ENCODE results near the gene LRRK1.

The LRRK1 gene

DNA sequence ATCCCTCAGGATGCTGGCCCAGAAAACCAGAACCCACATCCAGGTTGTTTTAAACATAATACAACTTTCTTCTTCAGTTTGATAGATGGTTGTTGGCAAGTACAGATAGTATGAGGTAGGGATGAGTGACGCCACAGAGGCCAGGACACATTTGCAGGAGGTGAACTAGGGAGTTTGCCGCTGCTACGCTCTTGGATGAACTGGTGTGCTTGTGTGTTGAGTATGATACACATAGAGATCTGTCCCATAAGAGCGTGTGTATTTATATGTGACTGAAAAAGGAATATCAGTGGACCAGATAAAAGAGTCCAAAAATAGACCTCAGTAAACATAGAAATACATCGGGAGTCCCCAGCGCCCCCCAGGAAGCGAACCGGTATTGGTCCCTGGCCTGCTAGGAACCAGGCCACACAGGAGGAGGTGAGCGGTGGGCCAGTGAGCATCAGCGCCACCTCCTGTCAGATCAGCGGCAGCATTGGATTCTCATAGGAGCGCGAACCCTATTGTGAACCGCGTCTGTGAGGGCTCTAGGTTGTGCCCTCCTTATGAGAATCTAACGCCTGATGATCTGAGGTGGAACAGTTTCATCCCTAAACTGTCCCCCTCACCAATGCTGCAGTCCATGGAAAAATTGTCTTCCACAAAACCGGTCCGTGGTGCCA is 98.1 kb downstream of the LRRK1 start:
- Histone ChIP-seq H3K4me1 (peaks cover 6% of the 10 kb centered on the region; the same call in 1 of the 2 replicates), H3K27ac (no peak overlapping the region), H3K4me3 (no peak overlapping the region), H3K27me3 (no peaks in the 10 kb centered on the region), H4K20me1 (no peaks in the 10 kb centered on the region), H3K9ac (no peak overlapping the region), H3K9me3 (no peaks in the 10 kb centered on the region), H3K4me2 (peak overlapping the region; percentile 31; the same call in 1 of the 2 replicates), H3K36me3 (no peaks in the 10 kb centered on the region)
- TF ChIP-seq Cebpa-rat (IDR thresholded peaks at IDR 0.05), result no peak

DNA sequence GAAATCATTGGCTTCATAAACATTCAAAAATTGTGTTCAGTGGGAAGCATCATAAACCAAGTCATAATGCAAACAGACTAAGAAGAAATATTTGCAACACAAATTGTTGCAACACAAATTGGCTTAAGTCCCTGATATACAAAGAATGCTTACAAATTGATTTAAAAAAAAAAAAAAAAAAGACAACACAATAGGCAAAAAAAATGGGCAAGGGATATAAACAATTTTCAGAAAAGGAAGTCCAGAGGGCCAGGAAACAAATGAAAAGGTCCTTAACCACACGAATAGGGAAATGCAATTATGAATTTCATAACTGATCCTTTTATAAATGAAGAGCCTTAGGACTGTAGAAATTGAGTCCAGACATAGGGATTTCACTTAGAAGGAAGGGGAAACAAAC is 98.9 kb downstream of the LRRK1 start:
- H3K4me1 ChIP-seq, result peaks cover 6% of the 10 kb centered on the region; the same call in 1 of the 2 replicates
- no peak overlapping the region for H3K27ac ChIP-seq
- no peaks in the 10 kb centered on the region for H4K20me1 ChIP-seq
- H3K9ac ChIP-seq, result no peak overlapping the region
- H3K4me3 ChIP-seq, result no peak overlapping the region
- no peak for TF ChIP-seq Cebpa-rat (IDR thresholded peaks at IDR 0.05)
- H3K36me3 ChIP-seq, result no peaks in the 10 kb centered on the region
- H3K27me3 ChIP-seq, result no peaks in the 10 kb centered on the region
- no peaks in the 10 kb centered on the region for H3K9me3 ChIP-seq
- H3K4me2 ChIP-seq, result no peak overlapping the region

DNA sequence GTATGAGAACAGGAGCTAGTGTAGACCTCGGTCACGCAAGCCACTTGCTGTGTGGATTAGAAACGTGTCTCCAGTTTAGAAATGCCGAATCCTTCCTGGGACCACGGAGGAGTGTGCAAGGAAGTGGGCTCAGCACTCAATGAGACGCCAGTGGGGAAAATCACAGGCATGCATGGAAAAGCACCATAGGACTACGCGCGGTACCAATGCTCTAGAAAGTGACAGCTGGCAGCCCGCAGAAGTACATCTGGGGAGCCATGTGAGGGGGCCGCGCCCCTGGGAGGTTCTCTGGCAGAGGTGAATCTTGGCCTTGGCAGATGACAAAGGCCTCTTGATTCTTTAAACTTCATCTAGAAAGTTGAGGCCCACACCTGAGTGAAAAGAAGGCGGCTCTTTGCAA is 99.3 kb downstream of the LRRK1 start:
- Histone ChIP-seq H3K36me3 (no peaks in the 10 kb centered on the region), H3K27ac (no peak overlapping the region), H3K27me3 (no peaks in the 10 kb centered on the region), H4K20me1 (no peaks in the 10 kb centered on the region), H3K9me3 (no peaks in the 10 kb centered on the region), H3K4me1 (peaks cover 6% of the 10 kb centered on the region; the same call in 1 of the 2 replicates), H3K4me2 (no peak overlapping the region; the same call in 1 of the 2 replicates), H3K9ac (no peak overlapping the region), H3K4me3 (no peak overlapping the region)
- TF ChIP-seq Cebpa-rat (IDR thresholded peaks at IDR 0.05), result no peak

DNA sequence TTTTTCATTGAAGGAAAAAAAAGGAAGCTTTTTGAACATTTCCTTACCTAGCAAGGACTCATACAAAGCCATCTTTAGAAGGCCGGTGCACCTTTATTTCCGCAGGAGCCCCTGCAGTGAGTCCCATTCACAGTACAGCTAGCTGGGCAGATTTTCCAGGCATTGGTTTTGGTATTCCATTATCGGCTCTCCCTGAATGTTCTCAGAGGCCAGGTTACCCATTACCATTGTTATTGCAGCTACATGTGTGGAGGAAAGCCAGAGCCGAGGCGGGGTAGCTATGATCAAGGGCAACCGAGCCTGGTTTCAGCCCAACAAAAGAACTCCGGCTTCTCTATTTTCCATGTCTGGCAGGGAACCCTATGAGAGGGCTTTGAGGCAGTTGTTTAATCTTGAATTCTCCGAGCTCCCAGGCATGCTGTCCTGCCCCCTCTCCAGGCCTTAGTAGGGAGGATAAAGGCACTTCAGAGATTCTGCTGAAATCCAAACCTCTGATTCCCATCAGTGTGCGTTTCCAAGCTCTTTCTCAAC is 100.3 kb downstream of the LRRK1 start:
- Histone ChIP-seq H3K4me3 (no peak overlapping the region), H3K36me3 (no peaks in the 10 kb centered on the region), H3K27me3 (no peaks in the 10 kb centered on the region), H3K27ac (no peak overlapping the region), H4K20me1 (no peaks in the 10 kb centered on the region), H3K4me1 (peaks cover 6% of the 10 kb centered on the region; the same call in 1 of the 2 replicates), H3K9me3 (no peaks in the 10 kb centered on the region), H3K9ac (no peak overlapping the region), H3K4me2 (no peak overlapping the region)
- no peak for TF ChIP-seq Cebpa-rat (IDR thresholded peaks at IDR 0.05)

DNA sequence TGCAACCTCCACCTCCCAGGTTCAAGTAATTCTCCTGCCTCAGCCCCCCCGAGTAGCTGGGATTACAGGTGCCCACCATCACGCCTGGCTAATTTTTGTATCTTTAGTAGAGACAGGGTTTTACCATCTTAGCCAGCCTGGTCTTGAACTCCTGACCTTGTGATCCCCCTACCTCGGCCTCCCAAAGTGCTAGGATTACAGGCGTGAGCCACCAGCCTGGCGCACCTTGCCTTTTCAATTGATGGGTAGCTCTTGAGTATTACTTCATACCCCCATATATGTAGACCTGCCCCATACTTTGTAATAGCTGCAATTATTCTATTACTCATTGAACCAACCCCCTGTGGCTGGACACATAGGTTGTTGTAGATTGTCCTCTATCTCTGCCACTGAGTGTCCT is 101.3 kb downstream of the LRRK1 start:
- peaks cover 6% of the 10 kb centered on the region; the same call in 1 of the 2 replicates for H3K4me1 ChIP-seq
- no peaks in the 10 kb centered on the region for H4K20me1 ChIP-seq
- no peaks in the 10 kb centered on the region for H3K36me3 ChIP-seq
- no peak overlapping the region for H3K4me3 ChIP-seq
- no peaks in the 10 kb centered on the region for H3K27me3 ChIP-seq
- H3K4me2 ChIP-seq, result no peak overlapping the region
- H3K9me3 ChIP-seq, result no peaks in the 10 kb centered on the region
- no peak for TF ChIP-seq Cebpa-rat (IDR thresholded peaks at IDR 0.05)
- no peak overlapping the region for H3K27ac ChIP-seq
- H3K9ac ChIP-seq, result no peak overlapping the region

DNA sequence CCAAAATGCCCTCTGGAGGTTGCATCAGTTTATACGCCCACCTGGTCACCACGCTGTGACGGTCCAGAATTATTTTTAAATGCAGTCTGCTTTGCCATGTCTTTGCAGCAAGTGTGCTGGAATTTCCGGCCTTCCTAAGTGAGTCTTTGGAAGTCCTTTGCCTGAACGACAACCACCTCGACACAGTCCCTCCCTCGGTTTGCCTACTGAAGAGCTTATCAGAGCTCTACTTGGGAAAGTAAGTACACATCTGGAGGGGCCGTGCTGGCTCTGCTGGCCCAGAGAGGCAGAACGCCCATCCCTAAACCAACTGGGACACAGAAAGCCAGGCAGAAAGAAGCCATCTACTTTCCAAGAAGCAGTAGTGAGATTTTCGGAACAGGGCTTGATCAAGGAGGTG is 101.8 kb downstream of the LRRK1 start:
- H3K4me3 ChIP-seq, result no peak overlapping the region
- H3K4me1 ChIP-seq, result peaks cover 6% of the 10 kb centered on the region; the same call in 1 of the 2 replicates
- H3K27me3 ChIP-seq, result no peaks in the 10 kb centered on the region
- no peaks in the 10 kb centered on the region for H3K9me3 ChIP-seq
- no peak overlapping the region for H3K4me2 ChIP-seq
- no peaks in the 10 kb centered on the region for H4K20me1 ChIP-seq
- no peak for TF ChIP-seq Cebpa-rat (IDR thresholded peaks at IDR 0.05)
- H3K27ac ChIP-seq, result no peak overlapping the region
- H3K36me3 ChIP-seq, result no peaks in the 10 kb centered on the region
- H3K9ac ChIP-seq, result no peak overlapping the region

DNA sequence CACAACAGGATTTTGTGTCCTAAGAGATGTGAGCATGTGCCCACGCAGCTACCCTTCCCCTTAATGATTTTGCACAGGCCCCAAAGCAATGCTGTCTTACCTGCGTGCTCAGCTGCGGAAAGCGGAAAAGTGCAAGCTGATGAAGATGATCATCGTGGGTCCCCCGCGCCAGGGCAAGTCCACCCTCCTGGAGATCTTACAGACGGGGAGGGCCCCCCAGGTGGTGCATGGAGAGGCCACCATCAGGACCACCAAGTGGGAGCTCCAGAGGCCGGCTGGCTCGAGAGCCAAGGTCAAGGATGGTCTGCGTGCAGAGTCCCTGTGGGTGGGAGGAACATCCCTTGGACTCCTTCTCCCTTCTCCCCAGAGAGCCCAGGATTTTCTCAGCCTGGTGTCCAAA is 103.1 kb downstream of the LRRK1 start:
- Histone ChIP-seq H3K27me3 (no peaks in the 10 kb centered on the region), H3K4me1 (peaks cover 2% of the 10 kb centered on the region; the same call in 1 of the 2 replicates), H4K20me1 (no peaks in the 10 kb centered on the region), H3K36me3 (no peaks in the 10 kb centered on the region), H3K4me3 (no peak overlapping the region), H3K9ac (no peak overlapping the region), H3K27ac (no peak overlapping the region), H3K4me2 (no peak overlapping the region), H3K9me3 (no peaks in the 10 kb centered on the region)
- TF ChIP-seq Cebpa-rat (IDR thresholded peaks at IDR 0.05), result no peak

DNA sequence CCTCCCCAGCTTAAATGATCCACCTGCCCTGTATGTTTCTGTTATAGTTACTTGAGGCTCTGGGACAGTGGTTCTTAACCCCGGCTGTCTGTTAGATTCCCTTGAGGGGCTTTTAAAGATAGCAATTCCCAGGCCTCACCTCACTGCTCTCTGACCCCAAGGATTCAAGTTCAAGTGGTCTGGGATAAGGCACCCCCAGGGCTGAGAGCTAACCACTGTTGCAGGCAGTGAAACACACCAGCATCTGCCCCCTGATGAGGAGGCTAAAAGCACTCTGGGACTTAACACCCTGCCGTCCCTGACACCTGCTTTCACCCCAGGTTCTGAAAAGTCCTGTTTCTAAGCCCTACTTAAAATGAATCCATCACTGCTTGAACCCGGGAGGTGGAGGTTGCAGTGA is 103.7 kb downstream of the LRRK1 start:
- Histone ChIP-seq H3K27me3 (no peaks in the 10 kb centered on the region), H3K4me3 (no peak overlapping the region), H3K4me1 (no peaks in the 10 kb centered on the region), H3K9ac (no peak overlapping the region), H4K20me1 (no peaks in the 10 kb centered on the region), H3K27ac (no peak overlapping the region), H3K4me2 (no peak overlapping the region), H3K9me3 (no peaks in the 10 kb centered on the region), H3K36me3 (no peaks in the 10 kb centered on the region)
- no peak for TF ChIP-seq Cebpa-rat (IDR thresholded peaks at IDR 0.05)

DNA sequence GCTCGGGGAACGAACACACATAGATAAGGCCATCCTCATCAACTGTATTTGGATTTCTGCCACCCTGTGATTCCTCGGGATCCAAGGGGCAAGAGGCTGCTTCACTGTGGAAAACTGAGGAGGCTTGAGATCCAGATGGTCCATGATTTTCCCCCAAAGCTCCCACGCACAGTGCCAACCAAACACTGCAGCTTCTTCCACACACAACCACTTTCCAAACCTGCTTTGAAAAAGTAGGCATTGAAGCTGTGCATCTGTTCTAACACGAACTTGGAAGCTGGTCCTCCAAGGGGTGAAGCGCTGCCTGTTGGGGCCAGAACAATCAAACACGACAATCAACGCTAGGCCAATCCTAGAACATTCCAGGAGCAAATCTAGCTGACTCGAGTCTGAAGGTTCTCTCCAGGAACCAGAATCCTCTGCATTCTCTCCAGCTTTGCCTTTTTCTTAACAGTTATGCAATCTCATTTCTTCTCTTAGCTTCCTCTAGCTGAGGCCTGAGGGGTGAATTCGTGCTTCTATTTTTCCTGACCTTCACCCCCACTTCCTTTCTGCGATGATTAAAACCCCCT is 104.4 kb downstream of the LRRK1 start:
- Histone ChIP-seq H3K27ac (no peak overlapping the region), H3K36me3 (no peaks in the 10 kb centered on the region), H3K4me1 (no peaks in the 10 kb centered on the region), H3K4me2 (no peak overlapping the region), H4K20me1 (no peaks in the 10 kb centered on the region), H3K4me3 (no peak overlapping the region), H3K27me3 (no peaks in the 10 kb centered on the region), H3K9ac (no peak overlapping the region), H3K9me3 (no peaks in the 10 kb centered on the region)
- no peak for TF ChIP-seq Cebpa-rat (IDR thresholded peaks at IDR 0.05)

DNA sequence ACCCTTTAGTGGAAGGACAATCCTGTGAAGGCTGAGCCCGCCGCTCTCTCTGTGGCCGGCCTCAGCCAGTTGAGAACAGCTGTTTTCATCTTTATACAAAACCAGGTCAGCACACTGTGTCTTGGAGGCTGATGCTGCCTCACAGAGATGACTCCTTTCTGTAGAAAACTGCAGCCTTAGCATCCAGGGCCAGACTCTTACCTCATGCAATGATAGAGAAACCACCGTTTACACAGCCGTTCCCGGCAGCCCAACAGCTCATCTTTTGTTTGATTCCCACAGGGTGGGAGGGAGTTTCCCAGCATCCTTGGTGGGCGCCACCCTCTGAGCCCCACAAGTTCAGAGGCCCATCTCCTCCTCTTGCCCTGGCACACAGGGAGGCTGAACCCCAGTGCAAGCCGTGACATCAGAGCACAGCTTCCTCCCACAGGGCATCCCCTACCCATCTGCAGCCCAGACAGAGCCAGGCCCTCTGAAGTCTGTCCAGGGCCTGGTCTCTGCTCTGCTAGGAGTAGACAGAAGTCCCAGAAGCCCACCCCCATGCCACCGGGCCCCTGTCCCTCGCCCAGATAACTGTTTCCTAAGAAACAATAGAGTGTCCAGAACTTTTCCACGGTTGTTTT is 105.0 kb downstream of the LRRK1 start:
- Histone ChIP-seq H3K4me3 (no peak overlapping the region), H3K9ac (no peak overlapping the region), H3K4me1 (no peaks in the 10 kb centered on the region), H3K4me2 (no peak overlapping the region), H3K27me3 (no peaks in the 10 kb centered on the region), H3K36me3 (no peaks in the 10 kb centered on the region), H3K27ac (no peak overlapping the region), H3K9me3 (no peaks in the 10 kb centered on the region), H4K20me1 (no peaks in the 10 kb centered on the region)
- no peak for TF ChIP-seq Cebpa-rat (IDR thresholded peaks at IDR 0.05)
